Effector memory CD8-positive, alpha-beta T cell (primary cell): ENCODE data around the gene NBPF6.
"Not testable (repeated sequence)": the region's sequence is repeated elsewhere in the genome, so short reads cannot be mapped to it uniquely, and the experiment has no call there.

ENCODE experiments used
- ATAC-seq: fragments of 150-1000 bp; cut with Tn5 transposase; replicated peaks from 2 replicates; pipeline ENCODE4 v1.10.0; 2021; ENCODE audit warnings: mild to moderate bottlenecking, moderate library complexity
- DNase-seq, 3 experiments: peaks; one replicate each; pipeline ENCODE4 v3.0.0; 2021
- H3K27ac Mint-ChIP-seq, 2 donors: one replicate each; pipeline ENCODE4 v1.8.0; 2022; ENCODE audit warnings: mild to moderate bottlenecking in 2 of 2, mixed read lengths in 2 of 2, moderate library complexity in 2 of 2
- H3K27me3 Mint-ChIP-seq, 2 donors: one replicate each; pipeline ENCODE4 v1.8.0; 2022; ENCODE audit warnings: mixed read lengths in 2 of 2
- H3K36me3 Mint-ChIP-seq: one replicate; pipeline ENCODE4 v1.8.0; 2022; ENCODE audit warnings: mild to moderate bottlenecking, moderate library complexity, mixed read lengths; ENCODE audit not compliant: insufficient read depth
- H3K4me1 Mint-ChIP-seq, 2 donors: one replicate each; pipeline ENCODE4 v1.8.0; 2022; ENCODE audit warnings: low read depth in 2 of 2, mixed read lengths in 2 of 2
- H3K4me3 Mint-ChIP-seq, 2 donors: one replicate each; pipeline ENCODE4 v1.8.0; 2022; ENCODE audit warnings: mild to moderate bottlenecking in 2 of 2, mixed read lengths in 2 of 2, moderate library complexity in 2 of 2
- H3K9me3 Mint-ChIP-seq, 2 donors: one replicate each; pipeline ENCODE4 v1.8.0; 2022; ENCODE audit warnings: mixed read lengths in 2 of 2
- total RNA-seq, 9 experiments: gene quantifications; one replicate each; lab custom pipeline; 2026; lab: John Stamatoyannopoulos, UW

The NBPF6 gene, protein sequence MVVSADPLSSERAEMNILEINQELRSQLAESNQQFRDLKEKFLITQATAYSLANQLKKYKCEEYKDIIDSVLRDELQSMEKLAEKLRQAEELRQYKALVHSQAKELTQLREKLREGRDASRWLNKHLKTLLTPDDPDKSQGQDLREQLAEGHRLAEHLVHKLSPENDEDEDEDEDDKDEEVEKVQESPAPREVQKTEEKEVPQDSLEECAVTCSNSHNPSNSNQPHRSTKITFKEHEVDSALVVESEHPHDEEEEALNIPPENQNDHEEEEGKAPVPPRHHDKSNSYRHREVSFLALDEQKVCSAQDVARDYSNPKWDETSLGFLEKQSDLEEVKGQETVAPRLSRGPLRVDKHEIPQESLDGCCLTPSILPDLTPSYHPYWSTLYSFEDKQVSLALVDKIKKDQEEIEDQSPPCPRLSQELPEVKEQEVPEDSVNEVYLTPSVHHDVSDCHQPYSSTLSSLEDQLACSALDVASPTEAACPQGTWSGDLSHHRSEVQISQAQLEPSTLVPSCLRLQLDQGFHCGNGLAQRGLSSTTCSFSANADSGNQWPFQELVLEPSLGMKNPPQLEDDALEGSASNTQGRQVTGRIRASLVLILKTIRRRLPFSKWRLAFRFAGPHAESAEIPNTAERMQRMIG
- total RNA-seq: 0 to 0.11 (median 0) reads per million in 9 experiments

DNA sequence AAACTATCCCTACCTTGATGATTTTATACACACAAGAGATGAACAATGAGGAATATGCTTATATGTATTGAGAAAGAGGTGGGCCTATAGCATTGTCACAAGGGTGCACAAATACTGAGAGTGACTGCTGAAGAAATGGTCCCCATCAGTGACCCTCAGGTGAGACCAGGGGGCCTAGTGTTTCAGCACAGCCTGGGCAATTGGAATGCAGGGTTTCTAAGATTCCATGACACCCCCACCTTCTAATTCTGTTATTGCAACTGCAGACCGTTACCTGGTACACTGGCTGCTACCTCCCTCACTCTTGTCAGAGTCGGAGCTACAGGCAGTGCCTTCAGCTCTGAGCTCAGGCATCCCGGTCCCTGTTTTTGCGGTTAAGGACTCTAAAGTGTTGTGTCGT lies at the start of gene NBPF6:
Gene NBPF6, plus strand, starts transcription at position 301 of the 400 bp plus-strand sequence. CDS start 259 bp downstream, outside the sequence.
- not testable (repeated sequence) for DNase-seq, ATAC-seq, H3K4me1 Mint-ChIP-seq, H3K36me3 Mint-ChIP-seq, H3K9me3 Mint-ChIP-seq, H3K4me3 Mint-ChIP-seq, H3K27me3 Mint-ChIP-seq, H3K27ac Mint-ChIP-seq

DNA sequence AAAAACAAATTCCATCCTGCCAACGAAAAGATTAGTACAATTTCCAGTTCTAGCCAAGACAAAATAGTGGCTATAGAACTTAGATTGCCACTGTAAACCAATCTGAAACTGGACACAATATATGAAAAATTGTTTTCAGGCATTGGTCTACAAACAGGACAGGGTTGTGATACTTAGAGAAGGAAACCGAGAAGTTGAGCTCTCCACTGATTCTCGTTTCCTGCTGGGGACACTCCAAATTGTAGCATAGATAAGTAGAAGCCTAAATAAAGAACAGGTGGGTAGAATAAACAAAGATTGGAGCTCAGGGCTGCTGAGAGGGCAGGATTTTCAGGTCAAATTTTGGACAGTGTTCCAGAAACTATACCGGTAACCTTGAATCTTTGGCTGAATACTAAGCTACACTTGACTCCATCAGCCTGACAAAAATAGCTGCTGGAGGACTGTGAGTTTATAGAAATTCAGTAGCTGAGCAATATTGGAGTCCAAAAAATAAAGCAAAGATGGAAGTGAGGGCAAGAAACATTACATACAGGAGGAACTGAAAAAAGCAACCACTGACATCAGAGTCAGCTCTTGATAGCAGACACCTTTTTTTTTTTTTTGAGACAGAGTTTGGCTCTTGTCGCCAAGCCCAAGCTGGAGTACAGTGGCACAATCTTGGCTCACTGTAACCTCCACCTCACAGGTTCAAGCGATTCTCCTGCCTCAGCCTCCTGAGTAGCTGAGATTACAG lies 38.9 kb upstream of the NBPF6 start:
- not testable (repeated sequence) for H3K4me1 Mint-ChIP-seq, H3K9me3 Mint-ChIP-seq, H3K4me3 Mint-ChIP-seq, H3K27ac Mint-ChIP-seq, DNase-seq, H3K36me3 Mint-ChIP-seq, ATAC-seq, H3K27me3 Mint-ChIP-seq

DNA sequence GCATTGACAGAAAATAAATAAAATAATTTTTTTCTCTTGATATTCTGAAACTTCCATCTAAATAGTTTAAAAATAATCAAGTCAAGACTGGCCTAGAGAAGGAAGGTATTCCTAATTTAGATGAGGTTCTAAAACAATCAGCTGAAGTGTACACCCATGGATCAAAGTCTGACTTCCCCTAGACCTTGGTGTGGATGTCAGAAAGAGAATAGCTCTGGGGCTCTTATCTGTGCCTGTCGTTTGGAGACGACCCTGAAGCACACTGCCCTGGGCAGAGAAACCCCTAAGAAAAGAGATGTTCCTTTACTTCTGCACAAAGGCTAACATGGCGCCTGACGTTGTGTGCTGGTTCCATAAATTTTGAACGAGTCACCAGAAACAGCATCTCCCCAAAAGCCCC lies 30.0 kb upstream of the NBPF6 start:
- H3K27me3 Mint-ChIP-seq, ATAC-seq, H3K4me3 Mint-ChIP-seq, H3K27ac Mint-ChIP-seq, H3K36me3 Mint-ChIP-seq, DNase-seq, H3K4me1 Mint-ChIP-seq, H3K9me3 Mint-ChIP-seq: not testable (repeated sequence)

DNA sequence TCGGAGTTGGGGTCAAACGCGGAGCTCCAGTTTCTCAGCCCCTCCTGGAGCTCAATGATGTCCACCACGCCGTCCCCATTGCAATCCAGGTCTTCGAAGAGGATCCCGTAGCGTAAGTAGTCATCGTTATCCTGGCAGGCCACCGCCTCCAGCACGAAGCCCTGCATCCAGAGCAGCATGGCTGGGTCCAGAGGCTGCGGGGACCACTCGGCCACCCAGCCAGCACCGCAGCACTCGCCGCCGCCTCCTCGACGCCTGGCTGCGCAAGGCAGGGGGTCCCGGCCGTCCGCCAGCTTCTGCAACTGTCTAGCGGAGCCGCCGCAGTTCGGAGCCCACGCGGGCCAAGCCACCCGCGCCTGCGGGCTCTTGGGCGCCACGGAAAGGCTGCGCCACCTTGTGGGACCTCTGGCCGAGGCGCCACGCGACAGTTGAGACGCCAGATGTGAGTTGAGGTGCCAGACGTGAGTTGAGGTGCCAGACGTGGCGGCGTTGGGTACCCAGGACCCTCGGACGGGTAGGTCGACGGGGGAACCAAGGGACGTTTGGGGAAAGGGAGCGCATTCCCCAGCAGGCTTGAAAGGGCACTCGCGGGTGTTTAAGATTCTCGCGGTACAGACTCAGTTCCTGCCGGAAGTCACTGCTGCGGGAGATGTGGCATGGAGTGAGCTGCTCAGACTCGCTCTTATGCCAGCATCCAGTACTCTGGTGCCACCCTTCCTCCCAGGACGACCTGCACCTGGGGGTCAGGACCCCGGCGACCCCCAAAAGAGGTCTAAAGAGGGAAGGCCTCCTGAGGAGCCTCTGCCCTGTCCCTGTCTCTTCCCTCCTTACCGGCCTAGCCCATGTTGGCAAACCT lies 28.9 kb upstream of the NBPF6 start:
- H3K4me1 Mint-ChIP-seq, H3K9me3 Mint-ChIP-seq, DNase-seq, H3K27ac Mint-ChIP-seq, H3K36me3 Mint-ChIP-seq, H3K4me3 Mint-ChIP-seq, H3K27me3 Mint-ChIP-seq: not testable (repeated sequence)
- ATAC-seq: peak; percentile 87

DNA sequence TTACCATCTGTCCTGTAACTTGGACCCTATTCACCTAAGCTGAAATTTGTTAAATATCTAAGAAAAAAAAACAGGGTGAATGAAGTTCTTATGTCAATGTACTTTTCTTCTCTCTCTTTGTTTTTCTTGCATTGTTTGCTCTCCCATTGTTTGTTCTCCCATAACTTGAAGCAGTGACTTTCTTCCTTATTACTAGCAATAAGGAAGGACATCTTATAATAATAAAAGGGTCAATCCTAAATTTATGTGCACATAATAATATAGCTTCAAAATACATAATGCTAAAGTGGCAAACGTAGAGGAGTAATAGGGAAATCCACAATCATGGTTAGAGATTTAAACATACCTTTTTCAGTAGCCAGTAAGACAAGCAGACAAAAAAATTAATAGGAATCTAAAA lies 23.3 kb upstream of the NBPF6 start:
- H3K27ac Mint-ChIP-seq, H3K4me1 Mint-ChIP-seq, H3K4me3 Mint-ChIP-seq, H3K9me3 Mint-ChIP-seq, H3K36me3 Mint-ChIP-seq, H3K27me3 Mint-ChIP-seq, ATAC-seq, DNase-seq: not testable (repeated sequence)

DNA sequence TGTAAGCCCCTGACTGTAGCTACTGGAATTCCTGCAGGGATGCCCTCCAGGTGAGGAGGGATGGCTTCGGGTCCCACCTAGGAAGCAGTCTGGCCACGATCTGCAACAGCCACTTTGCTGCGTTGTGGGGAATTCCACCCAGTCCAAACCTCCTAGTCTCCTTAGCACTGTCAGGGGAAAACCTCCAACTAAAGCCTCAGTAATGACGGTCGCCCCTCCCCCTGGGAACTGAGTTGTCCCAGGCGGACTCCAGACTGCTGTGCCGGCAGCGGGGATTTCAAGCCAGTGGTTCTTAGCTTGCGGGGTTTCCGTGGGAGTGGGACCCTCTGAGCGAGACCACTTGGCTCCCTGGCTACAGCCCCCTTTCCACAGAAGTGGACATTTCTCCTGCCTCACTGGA lies 18.1 kb upstream of the NBPF6 start:
- not testable (repeated sequence) for H3K4me1 Mint-ChIP-seq, DNase-seq, ATAC-seq, H3K36me3 Mint-ChIP-seq, H3K27ac Mint-ChIP-seq, H3K9me3 Mint-ChIP-seq, H3K4me3 Mint-ChIP-seq, H3K27me3 Mint-ChIP-seq

DNA sequence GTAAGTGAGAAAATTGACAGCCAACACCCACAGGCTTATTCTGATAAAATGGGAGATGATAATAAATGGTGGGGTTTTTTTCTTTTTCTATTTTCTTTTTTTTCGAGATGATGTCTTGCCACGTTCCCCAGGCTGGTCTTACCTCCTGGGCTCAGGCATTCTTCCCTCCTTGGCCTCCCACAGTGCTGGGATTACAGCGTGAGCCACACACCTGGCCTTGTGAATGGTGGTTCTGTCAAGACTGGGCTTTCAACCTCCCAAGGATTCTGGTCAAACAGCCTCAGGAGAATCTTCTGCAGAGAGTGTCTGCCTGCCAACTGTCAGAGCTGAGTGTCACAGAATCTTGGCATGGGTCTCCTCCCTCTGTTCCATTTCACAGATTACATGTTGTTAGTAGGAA lies 16.7 kb upstream of the NBPF6 start:
- not testable (repeated sequence) for ATAC-seq, H3K9me3 Mint-ChIP-seq, H3K27me3 Mint-ChIP-seq, H3K27ac Mint-ChIP-seq, DNase-seq, H3K4me1 Mint-ChIP-seq, H3K36me3 Mint-ChIP-seq, H3K4me3 Mint-ChIP-seq

DNA sequence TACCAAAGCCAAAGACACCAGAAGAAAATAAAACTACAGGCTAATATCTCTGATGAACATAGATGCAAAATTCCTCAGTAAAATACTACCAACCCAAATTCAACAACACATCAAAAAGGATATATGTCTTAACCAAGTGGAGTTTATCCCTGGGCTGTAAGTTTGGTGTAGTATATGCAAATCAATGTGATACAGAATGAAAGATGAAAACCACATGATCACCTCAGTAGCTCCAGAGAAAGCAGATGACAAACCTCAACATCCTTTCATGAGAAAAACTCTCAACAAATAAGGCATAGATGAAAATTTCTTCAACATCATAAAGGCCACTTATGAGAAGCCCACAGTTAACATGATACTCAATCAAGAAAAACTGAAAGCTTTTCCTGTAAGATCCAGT lies 11.6 kb upstream of the NBPF6 start:
- H3K27ac Mint-ChIP-seq, H3K9me3 Mint-ChIP-seq, H3K4me3 Mint-ChIP-seq, H3K4me1 Mint-ChIP-seq, DNase-seq, H3K27me3 Mint-ChIP-seq, H3K36me3 Mint-ChIP-seq, ATAC-seq: not testable (repeated sequence)

DNA sequence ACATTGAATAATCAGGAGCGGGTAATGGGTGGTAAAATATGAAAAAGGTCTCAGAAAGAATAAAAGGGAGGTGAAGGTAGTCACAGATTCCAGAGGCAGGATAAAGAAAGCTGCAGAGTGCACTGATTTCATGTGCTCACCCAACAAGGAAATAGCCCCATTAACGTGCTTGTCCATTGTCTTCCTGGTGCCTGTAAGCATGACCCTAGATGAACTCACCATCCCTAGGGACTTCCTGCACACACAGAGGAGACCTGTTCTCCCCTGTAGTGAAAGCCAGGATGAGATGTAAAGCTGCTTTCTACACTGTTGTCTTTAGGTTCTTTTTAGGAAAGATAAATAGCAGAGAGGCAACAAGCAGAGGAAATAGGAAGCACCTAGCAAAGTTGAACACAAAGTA lies 4.4 kb downstream of the NBPF6 start:
- not testable (repeated sequence) for H3K27ac Mint-ChIP-seq, DNase-seq, H3K27me3 Mint-ChIP-seq, ATAC-seq, H3K4me1 Mint-ChIP-seq, H3K36me3 Mint-ChIP-seq, H3K9me3 Mint-ChIP-seq, H3K4me3 Mint-ChIP-seq

DNA sequence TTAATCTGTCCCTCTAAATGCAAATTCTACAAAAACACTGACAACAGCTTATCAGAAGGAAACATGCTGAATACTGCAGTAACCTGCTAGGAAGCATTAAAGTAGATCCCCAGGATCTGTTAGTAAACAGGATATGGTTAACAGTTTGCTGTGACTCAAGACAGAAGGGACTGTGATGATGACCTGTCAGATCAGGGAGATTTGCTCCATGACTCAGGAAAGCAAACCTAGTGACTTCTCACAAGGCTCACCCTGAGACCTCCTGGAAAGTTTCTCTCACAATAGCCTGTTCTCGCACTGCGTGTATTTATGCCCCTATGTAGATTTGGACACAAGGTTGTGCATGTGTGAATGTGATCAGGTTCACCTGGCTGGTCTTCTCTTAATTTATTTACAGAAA lies 8.5 kb downstream of the NBPF6 start:
- H3K9me3 Mint-ChIP-seq, DNase-seq, H3K36me3 Mint-ChIP-seq, ATAC-seq, H3K27ac Mint-ChIP-seq, H3K27me3 Mint-ChIP-seq, H3K4me3 Mint-ChIP-seq, H3K4me1 Mint-ChIP-seq: not testable (repeated sequence)

DNA sequence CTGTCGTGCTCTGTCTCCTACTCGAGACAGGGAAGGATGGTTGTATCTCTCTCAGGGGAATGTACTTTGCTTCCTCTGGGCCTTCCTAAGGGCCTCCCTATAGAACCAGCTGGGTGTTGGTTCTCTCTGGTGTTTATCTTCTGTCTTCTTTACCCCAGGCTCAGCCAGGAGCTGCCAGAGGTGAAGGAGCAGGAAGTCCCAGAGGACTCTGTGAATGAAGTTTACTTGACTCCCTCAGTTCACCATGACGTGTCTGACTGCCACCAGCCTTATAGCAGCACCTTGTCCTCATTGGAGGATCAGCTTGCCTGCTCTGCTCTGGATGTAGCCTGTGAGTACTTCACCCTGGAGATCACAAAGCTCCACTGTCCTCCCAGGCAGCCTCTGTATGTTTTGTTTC lies 11.6 kb downstream of the NBPF6 start:
- ATAC-seq, H3K4me3 Mint-ChIP-seq, H3K27ac Mint-ChIP-seq, H3K36me3 Mint-ChIP-seq, DNase-seq, H3K4me1 Mint-ChIP-seq, H3K9me3 Mint-ChIP-seq, H3K27me3 Mint-ChIP-seq: not testable (repeated sequence)

DNA sequence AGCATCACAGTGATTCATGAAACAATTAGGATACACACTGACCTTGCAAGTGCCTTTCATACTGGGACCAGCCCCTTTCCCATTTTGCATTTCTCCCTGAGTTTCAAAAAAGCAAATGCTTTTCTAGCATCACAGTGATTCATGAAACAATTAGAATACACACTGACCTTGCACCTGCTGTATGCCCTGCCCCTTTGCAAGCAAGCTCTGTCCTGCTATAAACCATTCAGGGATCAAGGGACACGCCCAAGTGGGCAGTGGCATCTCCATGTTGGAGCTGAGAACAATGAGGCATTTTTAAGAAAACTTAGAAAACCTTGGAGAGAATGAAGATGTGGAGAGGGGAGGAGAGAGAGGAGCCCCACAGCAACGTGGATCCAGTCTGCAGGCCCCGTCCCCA lies 13.8 kb downstream of the NBPF6 start:
- not testable (repeated sequence) for H3K36me3 Mint-ChIP-seq, H3K27ac Mint-ChIP-seq, H3K4me3 Mint-ChIP-seq, H3K9me3 Mint-ChIP-seq, H3K27me3 Mint-ChIP-seq, ATAC-seq, DNase-seq, H3K4me1 Mint-ChIP-seq

DNA sequence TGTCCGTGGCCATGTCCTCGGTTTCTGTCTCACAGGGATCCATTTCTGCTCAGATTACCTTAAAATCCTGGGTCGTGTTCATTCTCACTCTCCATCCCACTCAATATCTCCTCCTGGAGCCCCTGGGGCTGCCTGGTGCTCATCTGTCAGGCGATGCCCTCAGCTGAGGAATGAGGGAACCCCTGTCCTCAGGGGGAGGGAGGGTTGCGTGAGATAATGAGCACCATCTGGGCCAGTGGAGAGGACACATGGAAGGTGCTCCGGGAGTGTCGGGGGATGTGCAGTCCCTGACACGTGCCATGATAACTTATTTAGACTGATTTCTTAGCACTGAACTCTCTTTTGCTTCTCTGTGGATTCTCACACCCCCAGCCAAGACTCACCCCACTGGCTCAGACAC lies 16.0 kb downstream of the NBPF6 start:
- not testable (repeated sequence) for H3K27me3 Mint-ChIP-seq, DNase-seq, H3K9me3 Mint-ChIP-seq, ATAC-seq, H3K4me3 Mint-ChIP-seq, H3K4me1 Mint-ChIP-seq, H3K27ac Mint-ChIP-seq, H3K36me3 Mint-ChIP-seq
